HepG2 (cell line): ENCODE data around the gene FRMD4A. TPM values are rescaled to one million over a fixed set of nuclear protein-coding genes. Genes with fewer than 3 reads are reported as not detected.
"Not testable (repeated sequence)": the region's sequence is repeated elsewhere in the genome, so short reads cannot be mapped to it uniquely, and the experiment has no call there.

Source experiments
- ATAC-seq: fragments of 200-7000 bp; cut with Tn5 transposase; 3 replicates; pipeline ENCODE4 v1.9.1; 2020; ENCODE audit warnings: mild to moderate bottlenecking, moderate library complexity
- BruUV-seq: library from RNA; stranded (reverse); fragments of 400-500 nt; replicated peaks from 2 replicates; lab custom pipeline; 2021; lab: Mats Ljungman, UMichigan
- CTCF ChIA-PET: fragments of 300-600 bp; formaldehyde crosslinking; extraction: SDS; loops from one replicate; lab custom pipeline; 2021; ENCODE audit warnings: low total read pairs, inconsistent platforms, low intra/inter-chr PET ratio; lab: Yijun Ruan, JAX
- POLR2A ChIA-PET: fragments of 350-600 bp; sonication (Branson Sonifier 250); formaldehyde crosslinking; loops from one replicate; lab custom pipeline; 2020; ENCODE audit warnings: antibody characterized with exemption, inconsistent platforms; lab: Yijun Ruan, JAX
- DNase-seq: peaks from one replicate; pipeline ENCODE4 v3.0.0-alpha.2; 2015; ENCODE audit warnings: low spot score
- FAIRE-seq: peaks from 3 replicates; lab custom pipeline; 2011; peaks lifted over from hg19 to GRCh38; lab: Jason Lieb, UNC
- H2AFZ ChIP-seq: one replicate; pipeline ENCODE4 v1.6.1; 2011; ENCODE audit warnings: low read length, inconsistent platforms
- H3K27ac ChIP-seq: fragments of 300-600 bp; 3 replicates; pipeline ENCODE4 v1.8.0; 2011; ENCODE audit warnings: mixed run types, mild to moderate bottlenecking, mixed read lengths, low read length, inconsistent platforms; ENCODE audit not compliant: insufficient read depth; ENCODE audit errors: extremely low read length
- H3K27me3 ChIP-seq, 2 experiments: fragments of 200-600 bp in 1 of 2; 2 replicates in 1 of 2; 3 replicates in 1 of 2; pipeline versions ENCODE4 v1.6.0 to v1.8.0; 2011; ENCODE audit warnings: low read length in 2 of 2, mild to moderate bottlenecking in 2 of 2, moderate library complexity in 2 of 2, inconsistent platforms in 1 of 2; ENCODE audit not compliant: insufficient read depth in 2 of 2, control insufficient read depth in 1 of 2
- H3K36me3 ChIP-seq, 2 experiments: fragments of 200-600 bp in 1 of 2; replicated peaks in 1 of 2; 2 replicates in 1 of 2; 3 replicates in 1 of 2; pipeline versions ENCODE4 v1.5.1 to v1.8.0; 2011; ENCODE audit warnings: low read length in 2 of 2, inconsistent platforms in 1 of 2; ENCODE audit not compliant: insufficient read depth in 2 of 2, control insufficient read depth in 1 of 2
- H3K4me1 ChIP-seq: 2 replicates; pipeline ENCODE4 v1.5.1; 2012; ENCODE audit warnings: low read length, inconsistent platforms; ENCODE audit not compliant: insufficient read depth
- H3K4me2 ChIP-seq: 2 replicates; pipeline ENCODE4 v1.6.0; 2011; ENCODE audit warnings: low read depth, low read length, inconsistent platforms
- H3K4me3 ChIP-seq, 3 experiments: fragments of 200-600 bp in 1 of 3; sonication (generic), shearing (Covaris generic) in 1 of 3; replicated peaks in 1 of 3; 2 replicates each; pipeline ENCODE4 v1.5.1; 2011 to 2016; ENCODE audit warnings: low read length in 3 of 3, inconsistent platforms in 2 of 3, low read depth in 2 of 3, mild to moderate bottlenecking in 2 of 3, control low read depth in 1 of 3, mixed read lengths in 1 of 3; ENCODE audit not compliant: insufficient read depth in 1 of 3
- H3K79me2 ChIP-seq: one replicate; pipeline ENCODE4 v1.6.1; 2011; ENCODE audit warnings: low read length, inconsistent platforms; ENCODE audit not compliant: insufficient read depth
- H3K9ac ChIP-seq: 2 replicates; pipeline ENCODE4 v1.6.0; 2011; ENCODE audit warnings: mild to moderate bottlenecking, low read depth, low read length, inconsistent platforms; ENCODE audit not compliant: insufficient read depth
- H3K9me3 ChIP-seq: 2 replicates; pipeline ENCODE4 v1.5.1; 2012; ENCODE audit warnings: mild to moderate bottlenecking, low read length
- H4K20me1 ChIP-seq: 2 replicates; pipeline ENCODE4 v1.6.0; 2011; ENCODE audit warnings: inconsistent platforms, mild to moderate bottlenecking, low read length, moderate library complexity; ENCODE audit not compliant: insufficient read depth
- HNRNPK ChIP-seq: fragments of 200-400 bp; formaldehyde crosslinking; IDR thresholded peaks from 2 replicates; pipeline ENCODE4 v1.6.1; 2018; ENCODE audit warnings: low read length, low read depth, moderate library complexity, mild to moderate bottlenecking; ENCODE audit not compliant: poor library complexity, severe bottlenecking
- TCF7 ChIP-seq: sonication (generic); IDR thresholded peaks from 2 replicates; pipeline ENCODE4 v1.6.1; 2016; ENCODE audit warnings: antibody characterized with exemption, low read depth
- ZNF224 ChIP-seq: sonication (generic); formaldehyde crosslinking; IDR thresholded peaks from 2 replicates; pipeline ENCODE4 v1.5.0; 2020; ENCODE audit warnings: mild to moderate bottlenecking, missing genetic modification reagents
- ZNF354B ChIP-seq: sonication (generic); formaldehyde crosslinking; IDR thresholded peaks from 2 replicates; pipeline ENCODE4 v1.8.0; 2022; ENCODE audit warnings: mild to moderate bottlenecking, missing genetic modification reagents
- WGBS: methylation state at CpG from one replicate; pipeline ENCODE4 v1.1.6; 2017; ENCODE audit warnings: low lambda C conversion rate; 5-methylcytosine and 5-hydroxymethylcytosine counted together
- in situ Hi-C: cut with HindIII; loops from 2 replicates; pipeline ENCODE4 v1.10.0; 2017; ENCODE audit warnings: low pct_unique_long_range_greater_than_20kb; ENCODE audit not compliant: extremely low pct_ligation_motif_present
- intact Hi-C: fragments of 100-400 bp; cut with micrococcal nuclease; formaldehyde crosslinking; loops from one replicate; pipeline ENCODE4 v1.10.0; 2022; ENCODE audit not compliant: unreplicated experiment
- polyA plus RNA-seq, 8 experiments: library from polyadenylated mRNA; depleted of rRNA in 3 of 8; stranded (reverse) in 7 of 8; unstranded in 1 of 8; fragments of >200 nt; fragmentation: Illumina TruSeq in 4 of 8; extraction: Trizol in 4 of 8; gene quantifications; 2 replicates each; pipeline versions ENCODE4 v1.2.1 to v1.2.3, GENCODE V29; 2011 to 2016; ENCODE audit warnings: low read depth in 4 of 8, missing spikeins in 1 of 8, mixed read lengths in 1 of 8; ENCODE audit not compliant: insufficient read depth in 1 of 8
- total RNA-seq, 5 experiments: library from RNA; depleted of rRNA; stranded (reverse); fragments of >200 nt; fragmentation: Illumina TruSeq; extraction: Trizol; gene quantifications; 2 replicates each; pipeline ENCODE4 v1.2.3, GENCODE V29; 2016; ENCODE audit warnings: low read depth in 1 of 5
- TF ChIP-seq, protein P1 (sequence below): sonication (generic); formaldehyde crosslinking; IDR thresholded peaks from 2 replicates; pipeline ENCODE4 v1.9.0; 2021; ENCODE audit warnings: missing genetic modification reagents, borderline replicate concordance

The FRMD4A gene
- total and polyA plus RNA-seq, 2 of the 13 experiments (the other 11 are each of a cell fraction or from before 2014, with no cell fraction given) = 0.09 to 0.26 TPM

DNA sequence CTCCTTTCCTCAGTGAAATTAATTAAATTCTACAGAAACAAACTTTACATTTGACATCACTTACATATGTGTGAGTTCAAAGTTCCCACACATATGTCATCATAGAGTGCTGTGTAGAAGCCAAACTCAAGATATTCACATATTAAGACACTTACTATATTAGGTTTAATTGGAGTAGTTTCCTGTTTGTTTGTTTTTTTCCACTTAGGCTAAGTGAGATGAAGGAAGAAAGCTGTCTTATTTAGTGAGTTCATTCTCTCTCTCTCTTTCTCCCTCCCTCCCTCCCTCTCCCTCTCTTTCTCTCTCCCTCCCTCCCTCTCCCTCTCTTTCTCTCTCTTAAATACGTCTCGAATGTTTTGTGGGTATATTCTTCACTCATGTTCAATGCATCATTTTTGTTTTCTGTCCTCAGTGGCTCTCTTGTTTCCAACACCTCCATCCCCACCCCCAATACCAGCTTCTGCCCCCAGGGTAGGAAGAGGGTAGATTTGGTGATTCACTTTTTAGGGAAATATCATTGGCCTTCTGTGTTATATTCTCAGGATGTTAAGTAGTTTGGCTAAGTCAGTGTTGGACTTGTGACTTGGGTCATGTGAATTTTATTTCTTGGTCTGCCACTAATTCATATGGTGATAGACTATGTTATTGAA lies 262.0 kb downstream of the FRMD4A start:
- Histone ChIP-seq H2AFZ (no peak overlapping the region), H3K9me3 (no peaks in the 10 kb centered on the region), H3K4me1 (no peaks in the 10 kb centered on the region), H3K4me2 (no peak overlapping the region), H3K4me3 (no peak overlapping the region), H3K79me2 (no peaks in the 10 kb centered on the region), H3K9ac (no peak overlapping the region), H4K20me1 (no peaks in the 10 kb centered on the region), H3K27me3 (peaks cover 0 to 5% of the 10 kb centered on the region in 2 experiments; a peak in 3 of 5 replicates), H3K27ac (no peak overlapping the region), H3K36me3 (no peaks in the 10 kb centered on the region)
- DNase-seq (no peak), ATAC-seq (no peak), FAIRE-seq (no peak)
- POLR2A ChIA-PET = no interaction called here
- no peak for TF ChIP-seq ZNF354B (CRISPR knock-in tag)
- no peak for TF ChIP-seq ZNF224 (CRISPR knock-in tag)
- no peak for TF ChIP-seq TCF7
- TF ChIP-seq HNRNPK = peak; percentile 24
- TF ChIP-seq, protein P1, sequence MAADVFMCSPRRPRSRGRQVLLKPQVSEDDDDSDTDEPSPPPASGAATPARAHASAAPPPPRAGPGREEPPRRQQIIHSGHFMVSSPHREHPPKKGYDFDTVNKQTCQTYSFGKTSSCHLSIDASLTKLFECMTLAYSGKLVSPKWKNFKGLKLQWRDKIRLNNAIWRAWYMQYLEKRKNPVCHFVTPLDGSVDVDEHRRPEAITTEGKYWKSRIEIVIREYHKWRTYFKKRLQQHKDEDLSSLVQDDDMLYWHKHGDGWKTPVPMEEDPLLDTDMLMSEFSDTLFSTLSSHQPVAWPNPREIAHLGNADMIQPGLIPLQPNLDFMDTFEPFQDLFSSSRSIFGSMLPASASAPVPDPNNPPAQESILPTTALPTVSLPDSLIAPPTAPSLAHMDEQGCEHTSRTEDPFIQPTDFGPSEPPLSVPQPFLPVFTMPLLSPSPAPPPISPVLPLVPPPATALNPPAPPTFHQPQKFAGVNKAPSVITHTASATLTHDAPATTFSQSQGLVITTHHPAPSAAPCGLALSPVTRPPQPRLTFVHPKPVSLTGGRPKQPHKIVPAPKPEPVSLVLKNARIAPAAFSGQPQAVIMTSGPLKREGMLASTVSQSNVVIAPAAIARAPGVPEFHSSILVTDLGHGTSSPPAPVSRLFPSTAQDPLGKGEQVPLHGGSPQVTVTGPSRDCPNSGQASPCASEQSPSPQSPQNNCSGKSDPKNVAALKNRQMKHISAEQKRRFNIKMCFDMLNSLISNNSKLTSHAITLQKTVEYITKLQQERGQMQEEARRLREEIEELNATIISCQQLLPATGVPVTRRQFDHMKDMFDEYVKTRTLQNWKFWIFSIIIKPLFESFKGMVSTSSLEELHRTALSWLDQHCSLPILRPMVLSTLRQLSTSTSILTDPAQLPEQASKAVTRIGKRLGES (CRISPR knock-in tag) = no peak
- CTCF ChIA-PET = no interaction called here
- WGBS = 14% methylated on average over 2 of the region's 2 CpGs
- in situ Hi-C loops (no loop called here), intact Hi-C loops (no loop called here)
- BruUV-seq = no TSS peak

DNA sequence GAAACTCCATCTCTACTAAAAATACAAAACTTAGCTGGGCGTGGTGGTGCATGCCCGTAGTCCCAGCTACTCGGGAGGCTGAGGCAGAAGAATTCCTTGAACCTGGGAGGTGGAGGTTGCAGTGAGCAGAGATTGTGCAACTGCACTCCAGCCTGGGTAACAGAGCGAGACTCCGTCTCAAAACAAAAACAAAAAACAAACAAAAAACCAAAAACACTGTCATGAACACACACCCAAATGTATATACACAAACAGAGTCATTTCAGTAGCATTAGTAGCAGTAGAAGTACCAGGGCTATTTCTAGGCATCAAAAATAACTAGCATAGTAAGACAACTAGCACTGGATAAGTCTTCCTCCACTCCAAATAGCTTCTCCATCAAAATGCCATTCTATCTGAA lies 263.1 kb downstream of the FRMD4A start:
- intact Hi-C loops, H4K20me1 ChIP-seq, H3K4me1 ChIP-seq, H2AFZ ChIP-seq, DNase-seq, H3K9me3 ChIP-seq, H3K36me3 ChIP-seq, POLR2A ChIA-PET, in situ Hi-C loops, ATAC-seq, H3K27ac ChIP-seq, H3K4me2 ChIP-seq, H3K9ac ChIP-seq, H3K4me3 ChIP-seq, BruUV-seq, CTCF ChIA-PET, FAIRE-seq, H3K79me2 ChIP-seq: not testable (repeated sequence)
- WGBS = 30% methylated on average over 5 of the region's 5 CpGs
- H3K27me3 ChIP-seq = peaks cover 0 to 13% of the 10 kb centered on the region in 2 experiments; a peak in 3 of 5 replicates
